Left lung (tissue), 10 donors: ENCODE results near the gene IFITM1. TPM values are rescaled to one million over a fixed set of nuclear protein-coding genes. Genes with fewer than 3 reads are reported as not detected.
"Not testable (repeated sequence)": the region's sequence is repeated elsewhere in the genome, so short reads cannot be mapped to it uniquely, and the experiment has no call there.

Experiments
- ATAC-seq: fragments of 200-7000 bp; cut with Tn5 transposase; one replicate; pipeline ENCODE4 v1.9.1; 2020; ENCODE audit warnings: moderate library complexity
- DNase-seq, 4 donors: peaks; one replicate each; pipeline ENCODE4 v3.0.0-alpha.2; 2013 to 2020
- H3K27ac ChIP-seq, 2 donors: fragments of 200-600 bp; sonication (generic) in 1 of 2; one replicate each; pipeline versions ENCODE4 v1.5.0 to v1.8.0; 2020 to 2021
- H3K27me3 ChIP-seq, 2 donors: fragments of 200-600 bp; sonication (generic) in 1 of 2; one replicate each; pipeline versions ENCODE4 v1.5.0 to v1.8.0; 2020 to 2021
- H3K36me3 ChIP-seq, 2 donors: fragments of 200-600 bp; sonication (generic) in 1 of 2; one replicate each; pipeline versions ENCODE4 v1.5.0 to v1.8.0; 2020 to 2021
- H3K4me1 ChIP-seq, 2 donors: fragments of 200-600 bp; one replicate each; pipeline ENCODE4 v1.8.0; 2021
- H3K4me3 ChIP-seq, 2 donors: fragments of 200-600 bp; sonication (generic) in 1 of 2; one replicate each; pipeline versions ENCODE4 v1.5.0 to v1.8.0; 2020 to 2021; ENCODE audit warnings: mild to moderate bottlenecking in 1 of 2
- H3K9me3 ChIP-seq, 2 donors: fragments of 200-600 bp; sonication (generic) in 1 of 2; one replicate each; pipeline versions ENCODE4 v1.5.0 to v1.8.0; 2020 to 2021
- CTCF ChIP-seq, 2 donors: fragments of 200-600 bp; sonication (generic) in 1 of 2; IDR thresholded peaks; one replicate each; pipeline versions ENCODE4 v1.5.0 to v1.8.0; 2021; ENCODE audit warnings: antibody characterized with exemption in 2 of 2
- intact Hi-C, 2 donors: fragments of 100-400 bp; cut with DNase I; formaldehyde crosslinking; loops; one replicate each; pipeline versions ENCODE4 v1.11.2 to v1.14.2; 2022
- polyA plus RNA-seq, 6 donors: library from polyadenylated mRNA; unstranded; fragments of 120-200 nt; gene quantifications; one replicate each; pipeline ENCODE4 v1.2.1, GENCODE V29; 2013; ENCODE audit not compliant: insufficient read length in 6 of 6
- total RNA-seq, 2 donors: library from RNA; stranded (reverse); fragmentation: NEBNext Ultra II Directional; extraction: Animal tissue kit (Norgen Biotek cat#: 25700); gene quantifications; one replicate each; pipeline ENCODE4 v1.2.1, GENCODE V29; 2021
- donor health status: DM: no; HTN: yes; CAD: no.
- donor health status: DM: no; HTN: no; CAD: no.

Gene IFITM1
- total and polyA plus RNA-seq, 8 donors, result 6.3 to 149 (median 14.5) TPM

- peaks cover 16 to 72% of the 10 kb centered on the region in 2 donors for H3K4me1 ChIP-seq
- peaks cover 3 to 8% of the 10 kb centered on the region in 2 donors for H3K27me3 ChIP-seq
- intact Hi-C loops, result no loop called here
- H3K4me3 ChIP-seq, result peak overlapping the region in 1 of 2 donors; percentile 59
- H3K36me3 ChIP-seq, result peaks cover 0 to 16% of the 10 kb centered on the region in 2 donors
- no peaks in the 10 kb centered on the region for H3K9me3 ChIP-seq
- DNase-seq (peak in 1 of 4 donors; percentile 25), ATAC-seq (no peak)
- H3K27ac ChIP-seq, result peak overlapping the region; percentile 53 to 91
- TF ChIP-seq CTCF (IDR thresholded peaks at IDR 0.05), result no peak
These were observed 1.6 kb upstream of the IFITM1 start for GRCh38 chr11:312092-312816.

- Histone ChIP-seq H3K9me3 (no peaks in the 10 kb centered on the region), H3K4me1 (peaks cover 16 to 70% of the 10 kb centered on the region in 2 donors)
- intact Hi-C loops, result no loop called here
These were observed 495 bp upstream of the IFITM1 start for GRCh38 chr11:313304-313786.

GRCh38 chr11:314554-314875 lies 675 bp downstream of the IFITM1 start:
- H3K9me3 ChIP-seq, intact Hi-C loops, H3K27me3 ChIP-seq: not testable (repeated sequence)
- Histone ChIP-seq H3K4me1 (peaks cover 16 to 64% of the 10 kb centered on the region in 2 donors), H3K27ac (peak overlapping the region; percentile 84 to 91), H3K4me3 (peak overlapping the region; percentile 42 to 59), H3K36me3 (peaks cover 0 to 13% of the 10 kb centered on the region in 2 donors)
- DNase-seq (peak in 1 of 4 donors; percentile 26), ATAC-seq (peak; percentile 0)

More at GRCh38 chr11:313304-313786, 495 bp upstream of the IFITM1 start:
- Histone ChIP-seq H3K27me3 (peaks cover 3 to 8% of the 10 kb centered on the region in 2 donors), H3K4me3 (peak overlapping the region in 1 of 2 donors; percentile 59), H3K36me3 (peaks cover 0 to 16% of the 10 kb centered on the region in 2 donors), H3K27ac (peak overlapping the region; percentile 84 to 91)
- ATAC-seq, result no peak
- peak in 1 of 4 donors; percentile 69 for DNase-seq
- TF ChIP-seq CTCF (IDR thresholded peaks at IDR 0.05), result no peak

- H3K27ac ChIP-seq, result peak overlapping the region; percentile 47 to 91
- peaks cover 3 to 8% of the 10 kb centered on the region in 2 donors for H3K27me3 ChIP-seq
- H3K9me3 ChIP-seq, result no peaks in the 10 kb centered on the region
- H3K4me1 ChIP-seq, result peaks cover 16 to 60% of the 10 kb centered on the region in 2 donors
- ATAC-seq (no peak), DNase-seq (peak in 1 of 4 donors; percentile 18)
- peaks cover 0 to 13% of the 10 kb centered on the region in 2 donors for H3K36me3 ChIP-seq
- peak overlapping the region; percentile 5 to 59 for H3K4me3 ChIP-seq
- TF ChIP-seq CTCF (IDR thresholded peaks at IDR 0.05), result no peak
- intact Hi-C loops, result no loop called here
These were observed 1.2 kb downstream of the IFITM1 start for GRCh38 chr11:315051-315481.

GRCh38 chr11:315516-315994 lies 1.7 kb downstream of the IFITM1 start:
- peaks cover 0 to 13% of the 10 kb centered on the region in 2 donors for H3K36me3 ChIP-seq
- DNase-seq (no peak), ATAC-seq (no peak)
- H3K9me3 ChIP-seq, result no peaks in the 10 kb centered on the region
- no peak for TF ChIP-seq CTCF (IDR thresholded peaks at IDR 0.05)
- H3K4me3 ChIP-seq, result peak overlapping the region; percentile 5 to 59
- H3K27me3 ChIP-seq, result peaks cover 3 to 8% of the 10 kb centered on the region in 2 donors
- peaks cover 16 to 60% of the 10 kb centered on the region in 2 donors for H3K4me1 ChIP-seq
- H3K27ac ChIP-seq, result peak overlapping the region; percentile 47 to 91
- intact Hi-C loops, result no loop called here
